Neural progenitor cell (in vitro differentiated cells): Measurements from ENCODE around the gene ERCC6.

Experiments
- CTCF ChIP-seq: fragments of 200-600 bp; sonication (generic); IDR thresholded peaks from 2 replicates; pipeline ENCODE4 v1.5.1; 2017; ENCODE audit warnings: antibody characterized with exemption, mild to moderate bottlenecking
- EZH2 ChIP-seq: fragments of 200-600 bp; sonication (generic); IDR thresholded peaks from 2 replicates; pipeline ENCODE4 v1.6.1; 2017; ENCODE audit warnings: antibody characterized with exemption, mild to moderate bottlenecking, moderate library complexity

- no peak for TF ChIP-seq EZH2
- TF ChIP-seq CTCF, result no peak
Measured at GRCh38 chr10:49572594-49573114, 33.7 kb upstream of the ERCC6 start.
